CD4-positive, alpha-beta memory T cell (primary cell): ENCODE results near the gene IPO9. TPM values are rescaled to one million over a fixed set of nuclear protein-coding genes. Genes with fewer than 3 reads are reported as not detected.

Experiments used
- CTCF ChIA-PET: fragments of 350-600 bp; sonication (Branson Sonifier 250); formaldehyde crosslinking; loops from one replicate; lab custom pipeline; 2021; ENCODE audit warnings: inconsistent platforms; ENCODE audit not compliant: partially characterized antibody; lab: Charles Lee
- POLR2A ChIA-PET: fragments of 350-600 bp; sonication (Branson Sonifier 250); formaldehyde crosslinking; loops from one replicate; lab custom pipeline; 2021; ENCODE audit not compliant: partially characterized antibody; lab: Charles Lee
- DNase-seq, 5 donors: peaks; one replicate each; pipeline versions ENCODE4 v3.0.0 to v3.0.0-alpha.2; 2020 to 2022; ENCODE audit warnings: mixed read lengths in 1 of 5
- H3K27ac ChIP-seq: one replicate; pipeline ENCODE4 v1.7.0; 2013; ENCODE audit warnings: low read depth, low read length
- H3K27me3 ChIP-seq: 2 replicates; pipeline ENCODE4 v1.7.0; 2013; ENCODE audit warnings: mild to moderate bottlenecking, low read length, moderate library complexity; ENCODE audit not compliant: insufficient read depth
- H3K36me3 ChIP-seq: 2 replicates; pipeline ENCODE4 v1.7.0; 2013; ENCODE audit warnings: mild to moderate bottlenecking, low read length, moderate library complexity; ENCODE audit not compliant: insufficient read depth
- H3K4me1 ChIP-seq: 2 replicates; pipeline ENCODE4 v1.7.0; 2013; ENCODE audit warnings: mild to moderate bottlenecking, low read length, moderate library complexity; ENCODE audit not compliant: insufficient read depth
- H3K4me3 ChIP-seq, 2 donors: one replicate each; pipeline ENCODE4 v1.7.0; 2013; ENCODE audit warnings: low read length in 2 of 2, mild to moderate bottlenecking in 1 of 2
- H3K9me3 ChIP-seq, 2 donors: one replicate each; pipeline ENCODE4 v1.7.0; 2013; ENCODE audit warnings: low read length in 2 of 2, control low read depth in 1 of 2; ENCODE audit not compliant: control insufficient read depth in 1 of 2
- H3K27ac Mint-ChIP-seq, 7 donors: one replicate each; pipeline ENCODE4 v1.8.0; 2020 to 2021; ENCODE audit warnings: mixed read lengths in 7 of 7, mild to moderate bottlenecking in 6 of 7, inconsistent platforms in 3 of 7, moderate library complexity in 3 of 7
- H3K27me3 Mint-ChIP-seq, 2 donors: one replicate each; pipeline ENCODE4 v1.8.0; 2020 to 2021; ENCODE audit warnings: mixed read lengths in 2 of 2
- H3K36me3 Mint-ChIP-seq, 2 donors: one replicate each; pipeline ENCODE4 v1.8.0; 2020 to 2021; ENCODE audit warnings: mixed read lengths in 2 of 2, inconsistent platforms in 1 of 2, mild to moderate bottlenecking in 1 of 2
- H3K4me1 Mint-ChIP-seq, 4 donors: one replicate each; pipeline ENCODE4 v1.8.0; 2020 to 2021; ENCODE audit warnings: mixed read lengths in 4 of 4, mild to moderate bottlenecking in 1 of 4
- H3K4me3 Mint-ChIP-seq, 8 donors: one replicate each; pipeline ENCODE4 v1.8.0; 2020 to 2021; ENCODE audit warnings: mixed read lengths in 8 of 8, mild to moderate bottlenecking in 7 of 8, moderate library complexity in 6 of 8, inconsistent platforms in 3 of 8
- H3K9me3 Mint-ChIP-seq, 8 donors: one replicate each; pipeline ENCODE4 v1.8.0; 2020 to 2021; ENCODE audit warnings: mixed read lengths in 8 of 8, mild to moderate bottlenecking in 5 of 8, inconsistent platforms in 3 of 8, moderate library complexity in 1 of 8
- intact Hi-C: fragments of 100-400 bp; cut with micrococcal nuclease; formaldehyde crosslinking; loops from one replicate; pipeline ENCODE4 v1.15.1; 2023
- polyA plus RNA-seq, 2 donors: library from polyadenylated mRNA; unstranded; fragments of 300-500 nt; fragmentation: Illumina TruSeq; gene quantifications; one replicate each; pipeline ENCODE4 v1.2.3, GENCODE V29; 2021
- total RNA-seq, 2 experiments: library from RNA; stranded (reverse); gene quantifications; one replicate each; pipeline ENCODE4 v1.2.3, GENCODE V29; 2021

The IPO9 gene
- total and polyA plus RNA-seq, 4 experiments from 2014 or later: 13.1 to 42.7 (median 30.7) TPM

DNA sequence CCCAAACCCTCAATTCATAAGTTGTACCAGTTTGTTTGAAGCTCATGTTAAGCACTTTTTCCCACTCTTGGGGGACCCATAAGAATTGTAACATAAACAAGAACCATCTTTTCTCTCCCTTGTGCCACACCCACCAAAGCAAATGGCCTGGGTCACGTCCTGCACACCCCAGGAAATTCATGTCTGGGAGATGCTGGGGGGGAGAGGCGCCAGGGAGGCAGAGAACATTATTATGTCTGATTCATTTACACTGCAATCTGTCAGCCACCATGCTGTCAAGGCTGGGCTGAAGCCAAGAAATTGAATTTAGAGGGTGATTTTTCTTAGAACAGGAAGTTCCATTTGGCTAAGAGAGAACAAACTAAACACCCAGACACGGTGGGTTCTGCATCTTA lies 37.2 kb upstream of the IPO9 start:
- DNase-seq: no peak
- Histone ChIP-seq H3K27me3 (no peaks in the 10 kb centered on the region), H3K4me1 (no peaks in the 10 kb centered on the region), H3K4me3 (no peak overlapping the region), H3K36me3 (no peaks in the 10 kb centered on the region), H3K27ac (no peak overlapping the region), H3K9me3 (no peaks in the 10 kb centered on the region)
- no peak overlapping the region for H3K4me3 Mint-ChIP-seq
- POLR2A ChIA-PET: no interaction called here
- H3K36me3 Mint-ChIP-seq: peaks cover 0 to 16% of the 10 kb centered on the region in 2 donors
- no peaks in the 10 kb centered on the region for H3K4me1 Mint-ChIP-seq
- H3K27ac Mint-ChIP-seq: no peak overlapping the region
- H3K9me3 Mint-ChIP-seq: no peaks in the 10 kb centered on the region
- intact Hi-C loops: no loop called here
- H3K27me3 Mint-ChIP-seq: no peaks in the 10 kb centered on the region
- CTCF ChIA-PET: interaction anchor here (1.1 to 16.3 kb wide), 7 partner anchors 14 to 232 kb away, joined by 3 to 178 read pairs (median 3); no protein-coding TSS in a partner anchor

DNA sequence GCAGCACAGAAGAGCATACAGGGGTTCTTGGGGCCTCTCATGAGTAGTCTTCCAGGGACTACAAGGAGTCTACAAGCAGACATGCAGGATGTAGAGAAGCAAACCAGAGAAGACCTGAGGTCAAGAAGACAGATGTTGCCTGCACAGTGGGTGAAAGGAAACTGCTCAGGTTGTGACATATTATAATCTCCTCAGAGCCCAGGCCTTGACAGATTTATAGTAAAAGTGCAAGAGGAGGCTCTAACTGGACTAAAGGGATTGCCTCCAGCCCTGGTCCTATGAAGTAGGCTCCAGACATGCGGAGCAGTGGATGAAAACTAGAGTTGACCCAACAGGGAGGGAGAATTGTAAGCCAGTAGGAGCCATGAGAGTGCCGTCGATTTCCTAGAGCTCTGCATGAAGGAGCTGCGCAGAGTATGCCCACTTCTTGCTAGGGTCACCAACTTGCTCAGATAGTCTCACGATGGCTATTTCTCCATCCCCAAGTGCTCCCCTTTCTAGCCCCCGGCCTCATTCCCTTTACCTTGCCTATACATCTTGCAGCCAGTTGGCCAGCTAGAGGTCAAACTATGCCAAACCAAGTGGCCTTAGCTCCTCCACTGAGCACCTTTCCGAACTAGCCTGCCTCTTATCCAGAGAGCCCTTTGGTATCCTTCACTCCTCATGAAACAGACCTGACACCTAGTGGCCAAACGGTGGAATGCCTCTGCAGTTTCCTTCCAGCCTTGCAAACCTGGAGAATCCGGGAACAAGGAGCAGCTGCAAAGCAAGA lies 36.2 kb upstream of the IPO9 start:
- peak in 4 of 5 donors; percentile 32 to 43 (median 40) for DNase-seq
- no peak overlapping the region for H3K27ac Mint-ChIP-seq
- Histone ChIP-seq H3K4me3 (no peak overlapping the region), H3K27me3 (no peaks in the 10 kb centered on the region), H3K4me1 (no peaks in the 10 kb centered on the region), H3K36me3 (no peaks in the 10 kb centered on the region), H3K27ac (no peak overlapping the region), H3K9me3 (no peaks in the 10 kb centered on the region)
- H3K36me3 Mint-ChIP-seq: peaks cover 0 to 22% of the 10 kb centered on the region in 2 donors
- H3K9me3 Mint-ChIP-seq: no peaks in the 10 kb centered on the region
- H3K4me1 Mint-ChIP-seq: no peaks in the 10 kb centered on the region
- intact Hi-C loops: loop anchor here (1.0 kb wide), 2 partner anchors 83 to 233 kb away; no protein-coding TSS in a partner anchor
- ChIA-PET CTCF (interaction anchor here (0.6 to 16.3 kb wide), 14 partner anchors 9 to 538 kb away, joined by 3 to 178 read pairs (median 4); no protein-coding TSS in a partner anchor), POLR2A (interaction anchor here (1.1 kb wide), 1 partner anchor 83 kb away, joined by 3 read pairs; no protein-coding TSS in a partner anchor)
- H3K27me3 Mint-ChIP-seq: no peaks in the 10 kb centered on the region
- H3K4me3 Mint-ChIP-seq: no peak overlapping the region

DNA sequence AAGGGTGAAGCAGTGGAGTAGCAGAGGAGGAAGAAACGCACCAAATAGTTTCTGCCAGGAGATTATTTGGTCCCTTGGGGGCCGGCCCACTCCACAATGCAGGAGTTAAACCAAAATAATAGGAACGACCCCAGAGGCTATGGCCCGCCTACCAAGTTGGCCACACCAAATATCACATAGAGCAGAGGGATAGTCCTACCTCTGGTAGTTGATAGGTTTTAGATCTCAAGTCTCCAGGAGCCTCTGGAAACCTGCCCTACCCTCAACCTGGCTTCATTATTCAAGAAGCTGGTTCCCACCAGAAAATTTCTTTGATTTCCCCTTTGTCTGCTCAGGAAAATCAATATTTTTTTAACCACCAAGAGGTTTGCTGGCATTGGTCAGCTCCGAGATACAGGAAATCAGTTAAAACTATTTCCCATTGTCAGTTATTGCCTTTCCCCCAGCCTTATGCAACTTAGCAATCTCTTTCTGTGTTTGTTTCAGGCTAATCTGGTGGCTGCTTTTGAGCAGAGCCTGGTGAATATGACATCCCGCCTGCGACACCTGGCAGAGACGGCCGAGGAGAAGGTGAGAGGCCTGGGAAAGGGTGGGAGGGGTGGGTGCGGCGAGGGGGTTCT lies 35.5 kb upstream of the IPO9 start:
- H3K27ac Mint-ChIP-seq: no peak overlapping the region
- ChIA-PET CTCF (interaction anchor here (0.6 to 16.3 kb wide), 13 partner anchors 10 to 539 kb away, joined by 3 to 178 read pairs (median 4); no protein-coding TSS in a partner anchor), POLR2A (interaction anchor here (0.5 to 1.1 kb wide), 2 partner anchors 84 to 360 kb away, joined by 3 read pairs; no protein-coding TSS in a partner anchor)
- H3K27me3 Mint-ChIP-seq: no peaks in the 10 kb centered on the region
- Histone ChIP-seq H3K4me3 (no peak overlapping the region), H3K27ac (no peak overlapping the region), H3K9me3 (no peaks in the 10 kb centered on the region), H3K36me3 (no peaks in the 10 kb centered on the region), H3K27me3 (no peaks in the 10 kb centered on the region), H3K4me1 (no peaks in the 10 kb centered on the region)
- DNase-seq: no peak
- no peaks in the 10 kb centered on the region for H3K4me1 Mint-ChIP-seq
- H3K9me3 Mint-ChIP-seq: no peaks in the 10 kb centered on the region
- intact Hi-C loops: loop anchor here (1.0 kb wide), 2 partner anchors 84 to 234 kb away; no protein-coding TSS in a partner anchor
- H3K4me3 Mint-ChIP-seq: no peak overlapping the region
- H3K36me3 Mint-ChIP-seq: peaks cover 3 to 27% of the 10 kb centered on the region in 2 donors

- ChIA-PET CTCF (interaction anchor here (0.9 to 16.3 kb wide), 6 partner anchors 8 to 235 kb away, joined by 3 to 178 read pairs (median 18); no protein-coding TSS in a partner anchor), POLR2A (no interaction called here)
- Mint-ChIP-seq H3K27ac (no peak overlapping the region), H3K36me3 (peaks cover 3 to 27% of the 10 kb centered on the region in 2 donors), H3K9me3 (no peaks in the 10 kb centered on the region), H3K4me1 (no peaks in the 10 kb centered on the region), H3K27me3 (no peaks in the 10 kb centered on the region), H3K4me3 (no peak overlapping the region)
- DNase-seq: no peak
- no peaks in the 10 kb centered on the region for H3K9me3 ChIP-seq
- no peaks in the 10 kb centered on the region for H3K27me3 ChIP-seq
- no peak overlapping the region for H3K27ac ChIP-seq
- H3K36me3 ChIP-seq: no peaks in the 10 kb centered on the region
- intact Hi-C loops: no loop called here
- H3K4me3 ChIP-seq: no peak overlapping the region
- no peaks in the 10 kb centered on the region for H3K4me1 ChIP-seq
Measured at GRCh38 chr1:201795066-201795465, 33.9 kb upstream of the IPO9 start.

- POLR2A ChIA-PET: no interaction called here
- H3K27me3 Mint-ChIP-seq: peaks cover 0 to 1% of the 10 kb centered on the region in 2 donors
- no peaks in the 10 kb centered on the region for H3K4me1 Mint-ChIP-seq
- Histone ChIP-seq H3K4me1 (no peaks in the 10 kb centered on the region), H3K27ac (no peak overlapping the region), H3K27me3 (no peaks in the 10 kb centered on the region), H3K4me3 (no peak overlapping the region), H3K36me3 (no peaks in the 10 kb centered on the region), H3K9me3 (no peaks in the 10 kb centered on the region)
- peaks cover 7 to 37% of the 10 kb centered on the region in 2 donors for H3K36me3 Mint-ChIP-seq
- no peak overlapping the region for H3K27ac Mint-ChIP-seq
- CTCF ChIA-PET: no interaction called here
- intact Hi-C loops: no loop called here
- H3K9me3 Mint-ChIP-seq: peaks cover 0 to 4% (median 0%) of the 10 kb centered on the region in 8 donors
- H3K4me3 Mint-ChIP-seq: no peak overlapping the region
- no peak for DNase-seq
Measured at GRCh38 chr1:201800246-201800645, 28.7 kb upstream of the IPO9 start.

DNA sequence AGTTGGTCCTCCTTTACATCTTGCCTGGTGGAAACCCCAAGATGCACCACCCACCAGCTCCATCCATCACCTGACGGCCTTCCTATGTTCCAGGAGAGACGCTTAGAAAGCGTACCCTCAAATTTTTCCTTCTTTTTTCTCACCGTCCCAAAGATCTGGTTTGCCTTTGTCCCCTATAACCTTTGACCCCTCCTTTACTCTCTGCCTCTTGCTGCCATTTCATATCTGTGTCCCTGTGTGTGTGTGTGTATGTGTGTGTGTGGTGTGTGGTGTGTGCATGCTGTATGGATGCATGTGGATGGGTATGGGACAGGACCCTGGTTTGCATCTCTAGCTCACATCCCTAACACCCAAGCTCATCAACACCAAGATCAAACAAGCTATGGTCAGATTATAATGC lies 22.2 kb upstream of the IPO9 start:
- H3K36me3 ChIP-seq: no peaks in the 10 kb centered on the region
- H3K27me3 Mint-ChIP-seq: peaks cover 0 to 1% of the 10 kb centered on the region in 2 donors
- CTCF ChIA-PET: interaction anchor here (1.1 kb wide), 1 partner anchor 17 kb away, joined by 6 read pairs; no protein-coding TSS in a partner anchor
- peaks cover 22 to 55% of the 10 kb centered on the region in 2 donors for H3K36me3 Mint-ChIP-seq
- DNase-seq: no peak
- no peaks in the 10 kb centered on the region for H3K4me1 Mint-ChIP-seq
- peak overlapping the region in 1 of 7 donors; percentile 38 for H3K27ac Mint-ChIP-seq
- no peaks in the 10 kb centered on the region for H3K9me3 ChIP-seq
- POLR2A ChIA-PET: no interaction called here
- H3K27me3 ChIP-seq: no peaks in the 10 kb centered on the region
- H3K27ac ChIP-seq: no peak overlapping the region
- H3K9me3 Mint-ChIP-seq: peaks cover 0 to 5% (median 0%) of the 10 kb centered on the region in 8 donors
- H3K4me1 ChIP-seq: no peaks in the 10 kb centered on the region
- intact Hi-C loops: no loop called here
- H3K4me3 ChIP-seq: no peak overlapping the region
- no peak overlapping the region for H3K4me3 Mint-ChIP-seq
